HL-60 (cell line): Measurements from ENCODE around the gene NTRK2.

Experiments
- GABPA ChIP-seq: IDR thresholded peaks from 2 replicates; pipeline ENCODE4 v1.6.1; 2012; ENCODE audit warnings: low read depth
- POLR2AphosphoS5 ChIP-seq: IDR thresholded peaks from 2 replicates; pipeline ENCODE4 v1.6.1; 2012; ENCODE audit warnings: low read depth
- SPI1 ChIP-seq: IDR thresholded peaks from 2 replicates; pipeline ENCODE4 v1.6.1; 2012; ENCODE audit warnings: low read depth, mild to moderate bottlenecking, borderline replicate concordance
- TF ChIP-seq, protein P1 (sequence below): IDR thresholded peaks from one replicate; pipeline ENCODE4 v1.5.1; 2011; ENCODE audit warnings: low read length, control low read depth, inconsistent platforms; ENCODE audit not compliant: insufficient read depth
- TF ChIP-seq, protein P2 (sequence below): IDR thresholded peaks from 2 replicates; pipeline ENCODE4 v1.6.1; 2012; ENCODE audit warnings: low read depth; ENCODE audit not compliant: insufficient replicate concordance

- TF ChIP-seq, protein P1, sequence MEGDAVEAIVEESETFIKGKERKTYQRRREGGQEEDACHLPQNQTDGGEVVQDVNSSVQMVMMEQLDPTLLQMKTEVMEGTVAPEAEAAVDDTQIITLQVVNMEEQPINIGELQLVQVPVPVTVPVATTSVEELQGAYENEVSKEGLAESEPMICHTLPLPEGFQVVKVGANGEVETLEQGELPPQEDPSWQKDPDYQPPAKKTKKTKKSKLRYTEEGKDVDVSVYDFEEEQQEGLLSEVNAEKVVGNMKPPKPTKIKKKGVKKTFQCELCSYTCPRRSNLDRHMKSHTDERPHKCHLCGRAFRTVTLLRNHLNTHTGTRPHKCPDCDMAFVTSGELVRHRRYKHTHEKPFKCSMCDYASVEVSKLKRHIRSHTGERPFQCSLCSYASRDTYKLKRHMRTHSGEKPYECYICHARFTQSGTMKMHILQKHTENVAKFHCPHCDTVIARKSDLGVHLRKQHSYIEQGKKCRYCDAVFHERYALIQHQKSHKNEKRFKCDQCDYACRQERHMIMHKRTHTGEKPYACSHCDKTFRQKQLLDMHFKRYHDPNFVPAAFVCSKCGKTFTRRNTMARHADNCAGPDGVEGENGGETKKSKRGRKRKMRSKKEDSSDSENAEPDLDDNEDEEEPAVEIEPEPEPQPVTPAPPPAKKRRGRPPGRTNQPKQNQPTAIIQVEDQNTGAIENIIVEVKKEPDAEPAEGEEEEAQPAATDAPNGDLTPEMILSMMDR = no peak
- TF ChIP-seq, protein P2, sequence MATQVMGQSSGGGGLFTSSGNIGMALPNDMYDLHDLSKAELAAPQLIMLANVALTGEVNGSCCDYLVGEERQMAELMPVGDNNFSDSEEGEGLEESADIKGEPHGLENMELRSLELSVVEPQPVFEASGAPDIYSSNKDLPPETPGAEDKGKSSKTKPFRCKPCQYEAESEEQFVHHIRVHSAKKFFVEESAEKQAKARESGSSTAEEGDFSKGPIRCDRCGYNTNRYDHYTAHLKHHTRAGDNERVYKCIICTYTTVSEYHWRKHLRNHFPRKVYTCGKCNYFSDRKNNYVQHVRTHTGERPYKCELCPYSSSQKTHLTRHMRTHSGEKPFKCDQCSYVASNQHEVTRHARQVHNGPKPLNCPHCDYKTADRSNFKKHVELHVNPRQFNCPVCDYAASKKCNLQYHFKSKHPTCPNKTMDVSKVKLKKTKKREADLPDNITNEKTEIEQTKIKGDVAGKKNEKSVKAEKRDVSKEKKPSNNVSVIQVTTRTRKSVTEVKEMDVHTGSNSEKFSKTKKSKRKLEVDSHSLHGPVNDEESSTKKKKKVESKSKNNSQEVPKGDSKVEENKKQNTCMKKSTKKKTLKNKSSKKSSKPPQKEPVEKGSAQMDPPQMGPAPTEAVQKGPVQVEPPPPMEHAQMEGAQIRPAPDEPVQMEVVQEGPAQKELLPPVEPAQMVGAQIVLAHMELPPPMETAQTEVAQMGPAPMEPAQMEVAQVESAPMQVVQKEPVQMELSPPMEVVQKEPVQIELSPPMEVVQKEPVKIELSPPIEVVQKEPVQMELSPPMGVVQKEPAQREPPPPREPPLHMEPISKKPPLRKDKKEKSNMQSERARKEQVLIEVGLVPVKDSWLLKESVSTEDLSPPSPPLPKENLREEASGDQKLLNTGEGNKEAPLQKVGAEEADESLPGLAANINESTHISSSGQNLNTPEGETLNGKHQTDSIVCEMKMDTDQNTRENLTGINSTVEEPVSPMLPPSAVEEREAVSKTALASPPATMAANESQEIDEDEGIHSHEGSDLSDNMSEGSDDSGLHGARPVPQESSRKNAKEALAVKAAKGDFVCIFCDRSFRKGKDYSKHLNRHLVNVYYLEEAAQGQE = no peak
- TF ChIP-seq SPI1 = no peak
- TF ChIP-seq GABPA = no peak
- no peak for TF ChIP-seq POLR2AphosphoS5
These were observed 279.7 kb downstream of the NTRK2 start for GRCh38 chr9:84949258-84949657.
